SK-N-SH treated with all-trans-retinoic acid at 6 μM for 48 hours (cell line): Measurements from ENCODE around the gene NEK7.

Source experiments
- ATAC-seq: fragments of 200-7000 bp; cut with Tn5 transposase; 3 replicates; pipeline ENCODE4 v1.9.1; 2020; ENCODE audit warnings: mild to moderate bottlenecking, moderate library complexity
- BACH2 ChIP-seq: fragments of 250-450 bp; sonication (Bioruptor Pico); IDR thresholded peaks from 2 replicates; pipeline ENCODE4 v1.9.0; 2021; ENCODE audit warnings: mild to moderate bottlenecking, borderline replicate concordance
- CREB5 ChIP-seq: fragments of 250-450 bp; sonication (Bioruptor Pico); IDR thresholded peaks from 2 replicates; pipeline ENCODE4 v1.5.1; 2020; ENCODE audit warnings: low read depth, mild to moderate bottlenecking, moderate library complexity
- CSRNP3 ChIP-seq: fragments of 250-450 bp; sonication (Bioruptor Pico); IDR thresholded peaks from 2 replicates; pipeline ENCODE4 v1.5.1; 2021; ENCODE audit warnings: mild to moderate bottlenecking, moderate library complexity
- ESRRG ChIP-seq: fragments of 250-450 bp; sonication (Bioruptor Pico); IDR thresholded peaks from 2 replicates; pipeline ENCODE4 v1.6.1; 2021; ENCODE audit warnings: mild to moderate bottlenecking
- GLIS3 ChIP-seq: fragments of 250-450 bp; sonication (Bioruptor Pico); IDR thresholded peaks from 2 replicates; pipeline ENCODE4 v1.5.0; 2020; ENCODE audit warnings: mild to moderate bottlenecking, moderate library complexity
- ISL1 ChIP-seq: fragments of 250-450 bp; sonication (Bioruptor Pico); IDR thresholded peaks from 2 replicates; pipeline ENCODE4 v2.1.2; 2022; ENCODE audit warnings: mild to moderate bottlenecking, moderate library complexity
- OSR1 ChIP-seq: fragments of 250-450 bp; sonication (Bioruptor Pico); IDR thresholded peaks from 2 replicates; pipeline ENCODE4 v1.8.0; 2022; ENCODE audit warnings: moderate library complexity, mild to moderate bottlenecking, inconsistent platforms
- PATZ1 ChIP-seq: fragments of 250-450 bp; sonication (Bioruptor Pico); IDR thresholded peaks from 2 replicates; pipeline ENCODE4 v1.8.0; 2020; ENCODE audit warnings: mild to moderate bottlenecking, moderate library complexity, borderline replicate concordance
- POU6F1 ChIP-seq: fragments of 250-450 bp; sonication (Bioruptor Pico); IDR thresholded peaks from 2 replicates; pipeline ENCODE4 v1.8.0; 2021; ENCODE audit warnings: low read depth, mild to moderate bottlenecking, moderate library complexity, borderline replicate concordance
- PPARA ChIP-seq: fragments of 250-450 bp; sonication (Bioruptor Pico); IDR thresholded peaks from 2 replicates; pipeline ENCODE4 v1.5.0; 2020; ENCODE audit warnings: mild to moderate bottlenecking, borderline replicate concordance
- SNAI2 ChIP-seq: fragments of 250-450 bp; sonication (Bioruptor Pico); IDR thresholded peaks from 2 replicates; pipeline ENCODE4 v1.5.0; 2020; ENCODE audit warnings: mild to moderate bottlenecking, moderate library complexity
- TCF4 ChIP-seq: fragments of 250-450 bp; sonication (Bioruptor Pico); IDR thresholded peaks from 2 replicates; pipeline ENCODE4 v1.8.0; 2021; ENCODE audit warnings: mild to moderate bottlenecking, moderate library complexity, borderline replicate concordance
- TOX ChIP-seq: fragments of 250-450 bp; sonication (Bioruptor Pico); IDR thresholded peaks from 2 replicates; pipeline ENCODE4 v1.8.0; 2021; ENCODE audit warnings: mild to moderate bottlenecking, moderate library complexity, borderline replicate concordance
- TSHZ2 ChIP-seq: fragments of 250-450 bp; sonication (Bioruptor Pico); IDR thresholded peaks from 2 replicates; pipeline ENCODE4 v1.5.0; 2020; ENCODE audit warnings: mild to moderate bottlenecking, moderate library complexity
- ZC3H10 ChIP-seq: fragments of 250-450 bp; sonication (Bioruptor Pico); IDR thresholded peaks from 2 replicates; pipeline ENCODE4 v1.5.1; 2021; ENCODE audit warnings: mild to moderate bottlenecking, moderate library complexity
- ZFP3 ChIP-seq: fragments of 250-450 bp; sonication (Bioruptor Pico); IDR thresholded peaks from 2 replicates; pipeline ENCODE4 v1.5.0; 2020; ENCODE audit warnings: mild to moderate bottlenecking, moderate library complexity
- ZFP30 ChIP-seq: fragments of 450-650 bp; formaldehyde crosslinking; IDR thresholded peaks from 2 replicates; pipeline ENCODE4 v1.5.0; 2022; ENCODE audit warnings: mild to moderate bottlenecking, moderate library complexity
- ZNF565 ChIP-seq: fragments of 450-650 bp; formaldehyde crosslinking; conservative IDR thresholded peaks from 2 replicates; pipeline ENCODE4 v1.5.0; 2020; ENCODE audit warnings: low read depth, mild to moderate bottlenecking, moderate library complexity
- ZNF70 ChIP-seq: fragments of 450-650 bp; formaldehyde crosslinking; IDR thresholded peaks from 2 replicates; pipeline ENCODE4 v1.5.0; 2020; ENCODE audit warnings: mild to moderate bottlenecking, moderate library complexity
- ZNF8 ChIP-seq: fragments of 450-650 bp; formaldehyde crosslinking; IDR thresholded peaks from 2 replicates; pipeline ENCODE4 v1.5.0; 2020; ENCODE audit warnings: mild to moderate bottlenecking, moderate library complexity

Gene NEK7

GRCh38 chr1:198116469-198116868 lies 40.3 kb upstream of the NEK7 start:
- no peak for ATAC-seq
- no peak for TF ChIP-seq CSRNP3 (CRISPR knock-in tag)
- no peak for TF ChIP-seq TCF4 (CRISPR knock-in tag)
- no peak for TF ChIP-seq ZNF70
- TF ChIP-seq BACH2 (CRISPR knock-in tag), result no peak
- TF ChIP-seq ZC3H10 (CRISPR knock-in tag), result no peak
- no peak for TF ChIP-seq SNAI2 (CRISPR knock-in tag)
- no peak for TF ChIP-seq ESRRG (CRISPR knock-in tag)
- no peak for TF ChIP-seq PPARA (CRISPR knock-in tag)
- TF ChIP-seq ISL1 (CRISPR knock-in tag), result no peak
- TF ChIP-seq ZNF565 (CRISPR knock-in tag), result no peak
- no peak for TF ChIP-seq ZFP30 (CRISPR knock-in tag)

- peak; percentile 0; the same call in 1 of the 3 replicates for ATAC-seq
- TF ChIP-seq ZNF8 (no peak), TSHZ2 (no peak), OSR1 (CRISPR knock-in tag) (no peak), ZFP3 (CRISPR knock-in tag) (no peak), POU6F1 (CRISPR knock-in tag) (no peak), ZFP30 (CRISPR knock-in tag) (no peak), CREB5 (CRISPR knock-in tag) (no peak), SNAI2 (CRISPR knock-in tag) (no peak), TCF4 (CRISPR knock-in tag) (no peak)
Observed at GRCh38 chr1:198117267-198117666, 39.5 kb upstream of the NEK7 start.

GRCh38 chr1:198118134-198118533 lies 38.7 kb upstream of the NEK7 start:
- peak; percentile 77 for ATAC-seq
- TF ChIP-seq BACH2 (CRISPR knock-in tag), result no peak
- TF ChIP-seq PATZ1 (CRISPR knock-in tag), result no peak
- TF ChIP-seq TCF4 (CRISPR knock-in tag), result no peak
- TF ChIP-seq ISL1 (CRISPR knock-in tag), result peak; percentile 86
- no peak for TF ChIP-seq GLIS3 (CRISPR knock-in tag)
- no peak for TF ChIP-seq ESRRG (CRISPR knock-in tag)
- no peak for TF ChIP-seq ZNF70
- no peak for TF ChIP-seq CSRNP3 (CRISPR knock-in tag)
- peak; percentile 84; the same call in 1 of the 2 replicates for TF ChIP-seq TOX (CRISPR knock-in tag)
- TF ChIP-seq, all 23 proteins: peak for 2
